Small intestine (tissue), 7 donors: ENCODE results near the gene UQCC5. TPM values are rescaled to one million over a fixed set of nuclear protein-coding genes. Genes with fewer than 3 reads are reported as not detected.

Experiments used
- DNase-seq, 2 donors: peaks; one replicate each; pipeline versions ENCODE4 v3.0.0 to v3.0.0-alpha.2; 2013
- FAIRE-seq: peaks from 2 replicates; lab custom pipeline; 2012; peaks lifted over from hg19 to GRCh38; lab: Jason Lieb, UNC
- H3K27ac ChIP-seq, 3 donors: one replicate each; pipeline ENCODE4 v1.5.1; 2013; ENCODE audit warnings: low read length in 2 of 3, mild to moderate bottlenecking in 2 of 3, control low read depth in 1 of 3, inconsistent platforms in 1 of 3, low read depth in 1 of 3, moderate library complexity in 1 of 3
- H3K27me3 ChIP-seq, 3 donors: one replicate each; pipeline ENCODE4 v1.6.1; 2013; ENCODE audit warnings: low read length in 3 of 3, inconsistent platforms in 1 of 3; ENCODE audit not compliant: control insufficient read depth in 3 of 3, insufficient read depth in 3 of 3
- H3K36me3 ChIP-seq, 3 donors: one replicate each; pipeline ENCODE4 v1.6.1; 2013; ENCODE audit warnings: low read length in 3 of 3, inconsistent platforms in 1 of 3, low read depth in 1 of 3, mild to moderate bottlenecking in 1 of 3, moderate library complexity in 1 of 3; ENCODE audit not compliant: control insufficient read depth in 3 of 3, insufficient read depth in 2 of 3
- H3K4me1 ChIP-seq, 3 donors: one replicate each; pipeline ENCODE4 v1.6.1; 2013; ENCODE audit warnings: low read length in 2 of 3, inconsistent platforms in 1 of 3, low read depth in 1 of 3, mild to moderate bottlenecking in 1 of 3, moderate library complexity in 1 of 3; ENCODE audit not compliant: control insufficient read depth in 3 of 3, insufficient read depth in 2 of 3
- H3K4me3 ChIP-seq, 3 donors: one replicate each; pipeline ENCODE4 v1.5.1; 2013; ENCODE audit warnings: low read length in 3 of 3, control low read depth in 1 of 3, inconsistent platforms in 1 of 3, low read depth in 1 of 3, mild to moderate bottlenecking in 1 of 3, moderate library complexity in 1 of 3
- H3K9me3 ChIP-seq, 2 donors: one replicate each; pipeline ENCODE4 v1.6.1; 2013; ENCODE audit warnings: low read depth in 1 of 2, low read length in 1 of 2; ENCODE audit not compliant: control insufficient read depth in 2 of 2, insufficient read depth in 1 of 2
- WGBS, 3 donors: extraction: QIAGEN DNeasy Blood & Tissue Kit; methylation state at CpG; one replicate each; pipeline ENCODE4 v1.1.7; 2013; 5-methylcytosine and 5-hydroxymethylcytosine counted together
- polyA plus RNA-seq, 4 donors: library from polyadenylated mRNA; stranded (reverse) in 3 of 4; unstranded in 1 of 4; fragments of 200-250 nt in 3 of 4; fragments of 120-200 nt in 1 of 4; gene quantifications; one replicate each; pipeline versions ENCODE4 v1.2.1 to v1.2.3, GENCODE V29; 2013
- donor health status: healthy with polysubstance abuse.
- donor health status: control.
- donor health status: control.
- donor health status: Bipolar disorder and iron deficiency.
- donor health status: healthy.

UQCC5 gene
- polyA plus RNA-seq, 4 donors: 8.9 to 38.9 (median 20.3) TPM

GRCh38 chr3:52501046-52501445 is 35.4 kb upstream of the UQCC5 start:
- FAIRE-seq (no peak), DNase-seq (no peak)
- no peaks in the 10 kb centered on the region for H3K4me1 ChIP-seq
- no peaks in the 10 kb centered on the region for H3K27me3 ChIP-seq
- no peaks in the 10 kb centered on the region for H3K9me3 ChIP-seq
- peaks cover 0 to 2% (median 0%) of the 10 kb centered on the region in 3 donors for H3K36me3 ChIP-seq
- no peak overlapping the region for H3K4me3 ChIP-seq
- no peak overlapping the region for H3K27ac ChIP-seq
- WGBS, 3 donors: 44 to 71% (median 58%) methylated on average over 10 to 11 of the region's 11 CpGs

- WGBS, 3 donors: 81 to 93% (median 82%) methylated on average over 11 of the region's 11 CpGs
- H3K9me3 ChIP-seq: no peaks in the 10 kb centered on the region
These were observed 34.4 kb upstream of the UQCC5 start for GRCh38 chr3:52502001-52502400.

GRCh38 chr3:52502808-52503350 is 33.5 kb upstream of the UQCC5 start:
- H3K4me3 ChIP-seq: no peak overlapping the region
- no peak for FAIRE-seq
- DNase-seq: no peak
- no peak overlapping the region for H3K27ac ChIP-seq
- 89 to 93% (median 92%) methylated on average over 11 of the region's 11 CpGs for whole genome bisulfite sequencing, 3 donors
- peaks cover 0 to 2% (median 0%) of the 10 kb centered on the region in 3 donors for H3K36me3 ChIP-seq
- H3K4me1 ChIP-seq: no peaks in the 10 kb centered on the region
- H3K9me3 ChIP-seq: no peaks in the 10 kb centered on the region
- no peaks in the 10 kb centered on the region for H3K27me3 ChIP-seq

More at GRCh38 chr3:52502001-52502400, 34.4 kb upstream of the UQCC5 start:
- peaks cover 0 to 2% (median 0%) of the 10 kb centered on the region in 3 donors for H3K36me3 ChIP-seq
- FAIRE-seq (no peak), DNase-seq (no peak)
- H3K27me3 ChIP-seq: no peaks in the 10 kb centered on the region
- H3K4me3 ChIP-seq: no peak overlapping the region
- H3K4me1 ChIP-seq: no peaks in the 10 kb centered on the region
- H3K27ac ChIP-seq: no peak overlapping the region

GRCh38 chr3:52503788-52504424 is 32.5 kb upstream of the UQCC5 start:
- Histone ChIP-seq H3K4me1 (no peaks in the 10 kb centered on the region), H3K27ac (no peak overlapping the region), H3K36me3 (peaks cover 0 to 4% (median 0%) of the 10 kb centered on the region in 3 donors), H3K9me3 (no peaks in the 10 kb centered on the region), H3K27me3 (no peaks in the 10 kb centered on the region), H3K4me3 (no peak overlapping the region)
- FAIRE-seq: no peak
- 39 to 65% (median 56%) methylated on average over 23 of the region's 23 CpGs for WGBS, 3 donors
- no peak for DNase-seq

- Histone ChIP-seq H3K36me3 (peaks cover 0 to 4% (median 0%) of the 10 kb centered on the region in 3 donors), H3K4me3 (no peak overlapping the region), H3K27me3 (no peaks in the 10 kb centered on the region), H3K27ac (no peak overlapping the region), H3K9me3 (no peaks in the 10 kb centered on the region), H3K4me1 (no peaks in the 10 kb centered on the region)
- DNase-seq: no peak
- FAIRE-seq: no peak
- 83 to 90% (median 83%) methylated on average over 9 to 10 of the region's 10 CpGs for WGBS, 3 donors
These were observed 31.4 kb upstream of the UQCC5 start for GRCh38 chr3:52504977-52505376.

- Histone ChIP-seq H3K36me3 (peaks cover 0 to 4% (median 0%) of the 10 kb centered on the region in 3 donors), H3K27me3 (no peaks in the 10 kb centered on the region), H3K27ac (no peak overlapping the region), H3K4me3 (no peak overlapping the region), H3K4me1 (no peaks in the 10 kb centered on the region), H3K9me3 (no peaks in the 10 kb centered on the region)
- no peak for FAIRE-seq
- WGBS, 3 donors: 78 to 87% (median 87%) methylated on average over 25 to 27 of the region's 27 CpGs
- DNase-seq: no peak
These were observed 30.0 kb upstream of the UQCC5 start for GRCh38 chr3:52506266-52506966.

- H3K36me3 ChIP-seq: peaks cover 0 to 4% (median 0%) of the 10 kb centered on the region in 3 donors
- H3K27me3 ChIP-seq: no peaks in the 10 kb centered on the region
- H3K4me3 ChIP-seq: no peak overlapping the region
- no peak overlapping the region for H3K27ac ChIP-seq
- WGBS, 3 donors: 63 to 70% (median 65%) methylated on average over 5 of the region's 5 CpGs
- no peak for DNase-seq
- no peaks in the 10 kb centered on the region for H3K4me1 ChIP-seq
- FAIRE-seq: no peak
- no peaks in the 10 kb centered on the region for H3K9me3 ChIP-seq
These were observed 29.0 kb upstream of the UQCC5 start for GRCh38 chr3:52507359-52507758.

- no peaks in the 10 kb centered on the region for H3K9me3 ChIP-seq
- H3K27me3 ChIP-seq: no peaks in the 10 kb centered on the region
- no peaks in the 10 kb centered on the region for H3K4me1 ChIP-seq
- H3K27ac ChIP-seq: no peak overlapping the region
- DNase-seq (no peak), FAIRE-seq (no peak)
- WGBS, 3 donors: 26 to 60% (median 34%) methylated on average over 11 to 12 of the region's 12 CpGs
- no peak overlapping the region for H3K4me3 ChIP-seq
- peaks cover 0 to 6% (median 0%) of the 10 kb centered on the region in 3 donors for H3K36me3 ChIP-seq
These were observed 26.6 kb upstream of the UQCC5 start for GRCh38 chr3:52509753-52510328.
